ENCODE measurements around the gene RIOK2.
"Not testable (repeated sequence)": the region's sequence is repeated elsewhere in the genome, so short reads cannot be mapped to it uniquely, and the experiment has no call there.

The RIOK2 gene

GRCh38 chr5:97183100-97183929, at the start of gene RIOK2:
Gene RIOK2, minus strand, starts transcription at chr5:97183247. Its CDS starts 56 bp downstream, at chr5:97183191.
- DNase-seq (ENCODE audit: low spot score) = peak; percentile 98

GRCh38 chr5:97231025-97231636, 48.1 kb upstream of the RIOK2 start:
- DNase-seq (ENCODE audit: low spot score) = peak; percentile 93

DNA sequence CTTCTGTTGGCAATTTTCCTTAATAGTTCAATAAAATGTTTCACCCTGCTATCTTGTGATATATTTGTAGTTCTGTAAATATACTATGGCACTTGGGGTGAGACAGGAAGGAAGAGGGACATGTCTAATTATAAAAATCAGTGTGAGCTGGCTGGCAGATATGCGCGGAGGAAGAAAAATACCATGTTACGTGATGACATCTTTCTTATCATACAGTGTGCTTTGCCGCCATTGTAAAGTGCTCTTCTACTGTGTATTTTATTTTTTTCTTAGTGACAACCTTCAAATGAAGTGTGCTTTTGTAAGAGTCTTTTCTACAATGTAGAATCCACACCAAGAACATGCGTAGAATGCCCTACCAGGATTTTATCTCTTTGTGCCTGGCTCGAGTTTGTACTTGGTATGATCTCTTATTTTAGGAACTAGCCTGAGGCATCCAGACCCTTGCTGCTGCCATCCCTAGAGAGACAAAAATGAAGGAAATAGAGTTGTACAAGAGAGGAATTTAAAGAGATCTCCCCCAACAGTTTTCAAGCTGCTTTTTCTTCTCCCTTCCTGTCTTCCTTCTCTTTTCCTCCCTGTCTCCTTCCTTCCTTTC, 46.7 kb upstream of the RIOK2 start:
- DNase-seq (ENCODE audit: low spot score) = no peak

- DNase-seq (ENCODE audit: low spot score) = no peak
Measured at GRCh38 chr5:97229196-97229595, 46.1 kb upstream of the RIOK2 start.

GRCh38 chr5:97225222-97225621, 42.2 kb upstream of the RIOK2 start:
- DNase-seq (ENCODE audit: low spot score) = no peak

GRCh38 chr5:97224112-97224750, 41.2 kb upstream of the RIOK2 start:
- no peak for DNase-seq (ENCODE audit: low spot score)

DNA sequence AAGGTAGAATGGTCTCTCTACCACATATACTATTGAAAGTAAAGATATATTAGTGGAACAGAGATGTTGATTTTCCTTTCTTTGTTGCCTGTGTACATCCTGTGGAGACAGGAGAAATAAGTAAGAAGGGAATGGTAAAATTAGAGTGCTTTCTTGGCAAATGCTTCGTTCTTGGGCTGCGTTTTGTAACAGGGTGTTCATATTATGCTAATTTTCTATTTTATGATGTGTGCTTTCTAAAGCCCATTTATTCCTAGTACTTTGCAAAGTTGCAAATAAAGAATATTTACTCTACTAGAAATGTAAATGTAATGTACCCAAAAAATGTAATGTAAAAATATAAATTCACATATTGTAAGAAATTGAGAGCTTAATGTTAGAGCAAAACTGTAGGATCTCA, 40.5 kb upstream of the RIOK2 start:
- DNase-seq (ENCODE audit: low spot score) = no peak

GRCh38 chr5:97209343-97209742, 26.3 kb upstream of the RIOK2 start:
- no peak for DNase-seq (ENCODE audit: low spot score)

GRCh38 chr5:97208714-97209113, 25.7 kb upstream of the RIOK2 start:
- no peak for DNase-seq (ENCODE audit: low spot score)

DNA sequence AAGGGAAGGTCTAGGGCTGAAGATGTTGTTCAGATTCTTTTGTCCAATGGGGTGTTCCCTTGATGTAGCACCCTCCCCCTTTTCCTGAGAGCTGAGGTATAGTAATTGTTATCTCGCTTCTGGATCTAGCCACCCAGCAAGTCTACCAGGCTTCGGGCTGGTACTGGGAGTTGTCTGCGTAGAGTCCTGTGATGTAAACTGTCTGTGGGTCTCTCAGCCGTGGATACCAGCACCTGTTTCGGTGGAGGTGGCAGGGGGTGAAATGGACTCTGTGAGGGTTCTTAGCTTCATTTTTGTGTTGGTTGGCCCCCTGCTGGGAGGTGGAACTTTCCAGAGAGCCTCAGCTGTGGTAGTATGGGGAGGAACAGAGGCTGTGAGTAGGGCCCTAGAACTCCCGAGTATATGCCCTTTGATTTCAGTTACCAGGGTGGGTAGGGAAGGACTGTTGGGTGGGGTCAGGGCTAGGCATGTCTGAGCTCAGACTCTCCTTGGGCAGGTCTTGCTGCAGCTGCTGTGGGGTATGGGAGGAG, 25.2 kb upstream of the RIOK2 start:
- DNase-seq (ENCODE audit: low spot score) = no peak

GRCh38 chr5:97194366-97194765, 11.3 kb upstream of the RIOK2 start:
- DNase-seq (ENCODE audit: low spot score) = no peak

- no peak for DNase-seq (ENCODE audit: low spot score)
Measured at GRCh38 chr5:97193355-97193688, 10.3 kb upstream of the RIOK2 start.

DNA sequence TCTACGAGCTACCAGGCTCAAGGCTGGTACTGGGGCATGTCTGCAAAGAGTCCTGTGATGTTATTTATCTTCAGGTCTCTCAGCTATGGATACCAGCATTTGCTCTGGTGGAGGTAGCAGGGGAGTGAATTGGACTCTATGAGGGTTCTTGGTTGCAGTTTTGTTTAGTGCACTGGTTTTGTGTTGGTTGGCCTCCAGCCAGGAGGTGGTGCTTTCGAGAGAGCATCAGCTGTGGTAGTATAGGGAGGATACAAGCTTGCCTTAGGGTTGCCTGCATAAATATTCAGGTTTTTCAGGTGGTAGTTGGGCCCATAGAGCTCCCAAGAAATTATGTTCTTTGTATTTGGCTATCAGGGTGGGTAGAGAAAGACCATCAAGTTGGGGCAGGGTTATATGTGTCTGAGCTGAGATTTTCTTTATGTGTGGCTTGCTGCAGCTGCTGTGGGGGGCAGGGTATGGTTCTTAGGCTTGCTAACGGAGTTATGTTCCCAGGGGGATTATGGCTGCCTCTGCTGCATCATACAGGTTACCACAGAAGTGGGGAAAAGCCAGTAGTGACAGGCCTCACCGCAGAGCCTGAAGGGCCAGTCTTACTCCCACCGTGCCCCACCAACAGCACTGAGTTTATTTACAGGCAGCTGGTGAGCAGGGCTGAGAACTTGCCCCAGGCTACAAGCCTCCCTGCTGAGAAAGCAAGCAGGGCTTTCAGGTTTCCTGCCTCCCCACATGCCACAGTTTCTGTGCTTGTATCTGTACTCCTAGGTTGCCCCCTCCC, 9.7 kb upstream of the RIOK2 start:
- DNase-seq (ENCODE audit: low spot score) = no peak

GRCh38 chr5:97191893-97192292, 8.8 kb upstream of the RIOK2 start:
- no peak for DNase-seq (ENCODE audit: low spot score)

DNA sequence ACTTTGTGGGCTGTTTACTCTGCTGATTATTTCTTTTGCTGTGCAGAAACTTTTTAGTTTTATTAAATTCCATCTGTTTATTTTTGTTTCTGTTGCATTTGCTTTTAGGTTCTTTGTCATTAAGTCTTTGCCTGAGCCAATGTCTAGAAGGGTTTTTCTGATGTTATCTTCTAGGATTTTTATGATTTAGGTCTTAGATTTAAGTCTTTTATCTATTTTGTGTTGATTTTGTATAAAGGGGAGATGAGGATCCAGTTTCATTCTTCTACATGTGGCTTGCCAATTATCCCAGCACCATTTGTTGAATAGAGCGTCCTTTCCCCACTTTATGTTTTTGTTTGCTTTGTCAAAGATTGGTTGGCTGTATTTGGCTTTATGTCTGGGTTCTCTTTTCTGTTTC, 6.5 kb upstream of the RIOK2 start:
- not testable (repeated sequence) for DNase-seq (ENCODE audit: low spot score)

GRCh38 chr5:97183930-97184213, 825 bp upstream of the RIOK2 start:
- DNase-seq (ENCODE audit: low spot score) = no peak

DNA sequence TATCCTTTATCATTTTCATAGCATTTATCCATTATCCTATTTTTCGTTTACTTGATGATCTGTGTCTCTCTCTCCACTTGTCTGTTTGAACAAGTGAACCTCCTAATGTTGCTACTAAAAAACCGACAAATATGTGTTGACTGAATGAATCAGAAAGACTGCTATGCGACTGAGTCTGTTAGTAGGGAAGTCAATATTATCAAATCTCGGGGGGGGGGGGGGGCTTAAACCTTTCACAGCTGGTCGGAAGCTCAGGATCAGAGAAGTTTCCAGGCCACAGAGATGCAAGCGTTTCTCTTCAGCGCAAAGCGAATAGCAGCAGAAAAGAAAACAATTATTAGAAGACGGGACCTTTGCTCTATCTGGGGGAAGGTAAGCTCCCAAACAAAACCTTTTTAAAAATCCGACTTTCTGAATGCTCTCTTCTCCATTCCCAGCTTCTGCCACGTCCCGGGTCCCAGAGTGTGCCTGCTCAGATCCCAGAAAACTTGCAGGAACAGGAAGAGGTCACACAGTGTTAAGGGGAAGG, 412 bp downstream of the RIOK2 start:
- no peak for DNase-seq (ENCODE audit: low spot score)

DNA sequence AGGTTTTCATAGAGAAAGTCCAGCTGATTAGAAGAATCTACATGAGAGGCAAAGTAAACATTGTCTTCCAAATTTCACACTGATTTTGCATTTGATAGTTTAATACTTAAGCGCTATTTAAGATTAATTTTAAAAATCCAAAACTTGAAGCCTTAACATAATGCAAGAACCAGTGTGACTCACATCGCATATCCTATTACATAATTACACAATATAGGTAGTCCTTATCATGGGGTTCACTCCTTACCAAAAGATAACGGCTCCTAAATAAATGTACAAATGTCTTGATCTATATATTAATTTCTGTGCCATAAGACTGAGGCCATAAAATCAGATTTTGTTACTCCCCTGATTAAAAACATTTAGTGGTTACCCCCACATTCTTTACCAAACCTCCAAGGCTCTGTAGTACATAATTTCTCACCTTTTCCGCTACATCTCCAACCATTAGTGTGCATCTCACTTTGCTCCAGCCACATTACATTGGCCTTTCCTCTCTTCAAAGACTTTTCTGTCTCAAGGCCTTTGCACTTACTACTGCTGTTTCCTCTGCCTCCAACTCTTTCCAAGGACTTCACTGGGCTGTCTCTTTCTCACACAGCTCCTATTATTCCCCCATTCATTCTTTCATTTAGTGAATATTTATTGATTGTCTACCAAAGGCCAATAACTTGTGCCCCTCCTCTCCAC, 1.0 kb downstream of the RIOK2 start:
- DNase-seq (ENCODE audit: low spot score) = no peak

DNA sequence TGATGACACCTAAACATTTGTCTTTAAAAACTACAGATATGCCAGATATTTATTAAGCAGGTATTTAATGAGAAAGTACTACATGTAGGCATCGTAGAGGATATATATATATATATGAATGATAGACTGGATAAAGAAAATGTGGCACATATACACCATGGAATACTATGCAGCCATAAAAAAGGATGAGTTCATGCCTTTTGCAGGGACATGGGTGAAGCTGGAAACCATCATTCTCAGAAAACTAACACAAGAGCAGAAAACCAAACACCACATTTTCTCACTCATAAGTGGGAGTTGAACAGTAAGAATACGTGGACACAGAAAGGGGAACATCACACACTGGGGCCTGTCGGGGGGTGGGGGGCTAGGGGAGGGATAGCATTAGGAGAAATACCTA, 3.6 kb downstream of the RIOK2 start:
- DNase-seq (ENCODE audit: low spot score) = not testable (repeated sequence)

DNA sequence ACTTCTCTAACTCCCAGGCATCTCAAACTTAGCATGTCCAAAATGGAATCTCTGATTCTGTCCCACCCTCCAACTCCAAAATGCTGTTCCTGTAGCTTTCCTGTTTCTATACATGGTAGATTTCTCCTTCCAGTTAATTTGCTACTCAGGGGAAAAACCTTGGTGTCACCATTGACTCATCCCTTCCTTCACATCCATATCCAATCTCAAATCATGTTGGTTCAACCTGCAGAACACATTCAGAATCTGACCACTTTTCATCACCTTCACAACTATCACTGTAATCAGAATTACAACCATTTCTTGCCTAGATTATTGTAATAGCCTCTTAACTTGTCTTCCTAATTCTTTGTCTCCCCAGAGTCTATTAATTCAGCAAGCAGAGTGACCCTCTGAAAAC, 10.8 kb downstream of the RIOK2 start:
- DNase-seq (ENCODE audit: low spot score) = no peak

GRCh38 chr5:97171703-97172102, 11.3 kb downstream of the RIOK2 start:
- no peak for DNase-seq (ENCODE audit: low spot score)
